HFF-Myc (cell line): ENCODE data around the gene FMOD.
A peak's percentile ranks its signal among the peaks of the same experiment; 100 is the strongest.

Source experiments
- DNase-seq: peaks from one replicate; pipeline ENCODE4 v3.0.0-alpha.2; 2011; ENCODE audit warnings: low read depth; ENCODE audit errors: extremely low read depth
- H3K4me3 ChIP-seq: replicated peaks from 2 replicates; pipeline ENCODE4 v1.5.1; 2011; ENCODE audit warnings: low read depth, mild to moderate bottlenecking, control low read depth, low read length
- CTCF ChIP-seq: IDR thresholded peaks from 2 replicates; pipeline ENCODE4 v1.5.1; 2012; ENCODE audit warnings: mild to moderate bottlenecking, low read depth, low read length, control low read depth; ENCODE audit errors: missing control alignments

Gene FMOD

GRCh38 chr1:203306965-203307541 lies 43.9 kb downstream of the FMOD start:
- H3K4me3 ChIP-seq: peak overlapping the region; percentile 78
- no peak for TF ChIP-seq CTCF
- DNase-seq: no peak

- peak; percentile 77 for DNase-seq
- peak overlapping the region; percentile 78 for H3K4me3 ChIP-seq
- no peak for TF ChIP-seq CTCF
Measured at GRCh38 chr1:203306089-203306964, 44.6 kb downstream of the FMOD start.

- TF ChIP-seq CTCF: no peak
- no peak for DNase-seq
- H3K4me3 ChIP-seq: peak overlapping the region; percentile 78
Measured at GRCh38 chr1:203305809-203306088, 45.2 kb downstream of the FMOD start.

- no peak for DNase-seq
- no peak for TF ChIP-seq CTCF
- H3K4me3 ChIP-seq: peak within 1 kb of the TSS; percentile 78
Measured at GRCh38 chr1:203304919-203305808, 45.8 kb downstream of the FMOD start, which contains the start of gene BTG2. BTG2 (plus strand) TSS chr1:203305519; CDS start chr1:203305607, 88 bp downstream.

GRCh38 chr1:203304391-203304918 lies 46.5 kb downstream of the FMOD start:
- no peak for TF ChIP-seq CTCF
- no peak for DNase-seq
- peak overlapping the region; percentile 78 for H3K4me3 ChIP-seq

- no peak for TF ChIP-seq CTCF
- no peak for DNase-seq
- no peak overlapping the region for H3K4me3 ChIP-seq
Measured at GRCh38 chr1:203302894-203303293, 48.0 kb downstream of the FMOD start.
